Measurements from ENCODE around the gene PPP6R3. TPM values are rescaled to one million over a fixed set of nuclear protein-coding genes. Genes with fewer than 3 reads are reported as not detected.
"Not testable (repeated sequence)": the region's sequence is repeated elsewhere in the genome, so short reads cannot be mapped to it uniquely, and the experiment has no call there.

Gene PPP6R3
- total and polyA plus RNA-seq, 8 donors = 84.6 to 130 (median 109) TPM

DNA sequence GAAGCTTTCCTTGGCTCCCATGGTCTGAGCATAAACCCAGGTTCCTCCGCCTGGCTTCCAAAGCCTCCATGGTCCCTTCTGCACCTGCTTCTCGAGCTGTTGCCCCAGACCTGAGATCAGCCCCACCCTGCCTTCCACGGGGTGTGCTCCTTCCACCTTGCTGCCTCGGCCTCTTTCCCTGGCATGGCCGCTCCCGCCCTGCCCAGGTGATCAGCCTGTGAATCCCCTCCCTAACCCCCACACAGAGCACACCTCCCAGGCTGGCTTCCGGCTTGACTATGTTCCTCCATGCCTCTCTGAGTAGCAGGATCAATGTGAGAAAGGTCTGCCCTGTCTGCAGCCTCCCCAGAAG, 2.7 kb upstream of the PPP6R3 start:
- TF ChIP-seq, protein P1, sequence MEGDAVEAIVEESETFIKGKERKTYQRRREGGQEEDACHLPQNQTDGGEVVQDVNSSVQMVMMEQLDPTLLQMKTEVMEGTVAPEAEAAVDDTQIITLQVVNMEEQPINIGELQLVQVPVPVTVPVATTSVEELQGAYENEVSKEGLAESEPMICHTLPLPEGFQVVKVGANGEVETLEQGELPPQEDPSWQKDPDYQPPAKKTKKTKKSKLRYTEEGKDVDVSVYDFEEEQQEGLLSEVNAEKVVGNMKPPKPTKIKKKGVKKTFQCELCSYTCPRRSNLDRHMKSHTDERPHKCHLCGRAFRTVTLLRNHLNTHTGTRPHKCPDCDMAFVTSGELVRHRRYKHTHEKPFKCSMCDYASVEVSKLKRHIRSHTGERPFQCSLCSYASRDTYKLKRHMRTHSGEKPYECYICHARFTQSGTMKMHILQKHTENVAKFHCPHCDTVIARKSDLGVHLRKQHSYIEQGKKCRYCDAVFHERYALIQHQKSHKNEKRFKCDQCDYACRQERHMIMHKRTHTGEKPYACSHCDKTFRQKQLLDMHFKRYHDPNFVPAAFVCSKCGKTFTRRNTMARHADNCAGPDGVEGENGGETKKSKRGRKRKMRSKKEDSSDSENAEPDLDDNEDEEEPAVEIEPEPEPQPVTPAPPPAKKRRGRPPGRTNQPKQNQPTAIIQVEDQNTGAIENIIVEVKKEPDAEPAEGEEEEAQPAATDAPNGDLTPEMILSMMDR (IDR thresholded peaks at IDR 0.05) = no peak
- H3K4me1 ChIP-seq = peaks cover 1 to 18% of the 10 kb centered on the region in 2 donors
- no peak for DNase-seq
- ATAC-seq = no peak
- no peaks in the 10 kb centered on the region for H3K36me3 ChIP-seq
- intact Hi-C loops (cut with DNase I) = no loop called here
- no peak overlapping the region for H3K4me3 ChIP-seq
- no peak overlapping the region for H3K27ac ChIP-seq
- H3K27me3 ChIP-seq = no peaks in the 10 kb centered on the region
- no peaks in the 10 kb centered on the region for H3K9me3 ChIP-seq

DNA sequence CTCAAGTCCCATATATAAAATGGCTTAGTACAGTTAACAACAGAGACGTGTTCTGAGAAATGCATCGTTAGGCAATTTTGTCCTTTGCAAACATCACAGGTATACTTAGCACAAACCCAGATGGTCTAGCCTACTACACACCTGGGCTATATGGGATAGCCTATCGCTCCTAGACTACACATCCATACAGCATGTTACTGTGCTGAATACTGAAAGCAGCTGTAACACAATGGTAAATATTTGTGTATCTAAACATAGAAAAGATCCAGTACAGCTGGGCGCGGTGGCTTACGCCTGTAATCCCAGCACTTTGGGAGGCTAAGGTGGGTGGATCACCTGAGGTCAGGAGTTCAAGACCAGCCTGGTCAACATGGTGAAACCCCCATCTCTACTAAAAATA, 2.2 kb upstream of the PPP6R3 start:
- ATAC-seq; H3K36me3 ChIP-seq; H3K27me3 ChIP-seq; intact Hi-C loops (cut with DNase I); DNase-seq; H3K4me3 ChIP-seq; H3K9me3 ChIP-seq; H3K27ac ChIP-seq: not testable (repeated sequence)
- H3K4me1 ChIP-seq = peaks cover 5 to 22% of the 10 kb centered on the region in 2 donors

DNA sequence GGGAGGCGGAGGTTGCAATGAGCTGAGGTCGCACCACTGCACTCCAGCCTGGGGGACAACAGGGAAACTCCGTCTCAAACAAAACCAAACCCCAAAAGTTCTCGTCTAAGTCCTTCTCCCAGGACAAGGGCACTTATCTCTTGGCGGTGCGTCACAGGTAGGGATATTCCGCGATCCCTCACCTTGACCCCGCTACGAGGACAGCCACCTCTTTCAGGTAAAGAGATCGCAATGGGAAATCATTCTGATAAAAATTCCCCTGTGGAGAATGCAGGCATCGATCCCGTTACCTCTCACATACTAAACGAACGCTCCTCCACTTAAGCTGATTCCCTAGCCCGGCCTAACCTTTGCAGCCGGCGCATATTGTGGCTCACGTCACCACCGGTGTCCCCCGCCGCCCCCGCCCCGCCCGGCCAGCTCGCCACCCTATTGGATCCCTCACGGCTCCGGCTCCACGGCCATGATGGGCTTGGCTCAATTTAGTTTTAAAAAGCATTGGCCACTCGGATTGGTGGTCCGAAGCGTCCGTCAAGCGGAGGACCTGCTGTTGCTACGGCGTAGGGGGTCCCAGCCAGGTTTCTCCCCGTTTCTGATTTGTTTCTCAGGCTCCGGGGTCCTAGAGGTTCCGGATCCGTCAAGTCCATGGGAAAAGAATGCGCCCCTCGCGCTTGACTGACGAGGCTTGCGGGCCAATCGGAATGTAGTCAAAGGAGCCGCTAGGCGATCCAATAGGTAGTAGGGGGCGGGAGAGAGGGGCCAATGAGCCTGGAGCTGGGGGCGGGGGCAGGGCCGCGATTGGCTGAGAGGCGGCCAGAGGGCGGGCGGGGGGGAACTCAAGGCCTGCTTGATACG, 439 bp upstream of the PPP6R3 start:
- ATAC-seq = peak; percentile 94
- Histone ChIP-seq H3K27me3 (no peaks in the 10 kb centered on the region), H3K4me3 (peak overlapping the region; percentile 66 to 91), H3K27ac (peak overlapping the region; percentile 94 to 95), H3K36me3 (no peaks in the 10 kb centered on the region), H3K4me1 (peaks cover 13 to 40% of the 10 kb centered on the region in 2 donors), H3K9me3 (no peaks in the 10 kb centered on the region)
- DNase-seq = peak; percentile 95 to 100 (median 98)
- intact Hi-C loops (cut with DNase I) = no loop called here
- TF ChIP-seq, protein P1 (IDR thresholded peaks at IDR 0.05) = peak in 1 of 2 donors; percentile 1

DNA sequence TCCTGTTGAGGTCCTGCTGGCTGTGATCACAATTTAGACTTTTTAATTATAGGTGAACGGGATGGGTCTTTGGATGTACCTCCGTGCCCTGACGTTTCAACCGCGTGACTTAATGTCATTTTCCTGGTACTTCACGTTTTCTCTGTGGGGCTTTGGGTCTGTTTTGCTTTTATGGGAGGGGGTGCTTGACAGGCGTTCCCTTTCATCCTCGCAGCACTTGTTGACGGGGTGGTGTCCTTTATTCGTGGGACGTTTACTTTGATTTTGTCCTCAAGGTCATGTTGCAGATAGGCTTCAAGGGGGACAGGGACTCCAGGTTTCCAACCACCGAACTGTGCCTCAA, 994 bp downstream of the PPP6R3 start:
- intact Hi-C loops (cut with DNase I) = no loop called here
- DNase-seq (no peak), ATAC-seq (no peak)
- Histone ChIP-seq H3K4me1 (peaks cover 19 to 54% of the 10 kb centered on the region in 2 donors), H3K36me3 (no peaks in the 10 kb centered on the region), H3K9me3 (no peaks in the 10 kb centered on the region), H3K27ac (peak overlapping the region in 1 of 2 donors; percentile 94), H3K4me3 (peak overlapping the region; percentile 66 to 91), H3K27me3 (no peaks in the 10 kb centered on the region)
- TF ChIP-seq, protein P1 (IDR thresholded peaks at IDR 0.05) = no peak

DNA sequence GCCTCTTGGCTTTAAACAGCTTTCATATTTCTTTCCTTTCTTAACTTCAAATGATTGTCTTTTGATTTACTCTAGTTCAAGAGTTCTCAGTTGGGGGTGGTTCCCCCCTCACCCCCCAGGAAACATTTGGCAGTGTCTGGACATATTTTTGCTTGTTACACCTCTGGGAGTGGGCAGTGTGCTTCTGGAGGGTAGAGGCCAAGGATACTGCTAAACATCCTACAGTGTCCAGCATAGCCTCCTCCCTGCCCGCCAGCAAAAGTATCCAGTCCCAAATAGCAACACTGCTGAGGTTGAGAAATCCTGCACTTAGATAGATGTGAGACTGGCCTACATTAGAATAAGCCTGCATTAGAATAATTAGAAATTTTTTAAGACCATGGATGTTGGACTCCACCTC, 3.2 kb downstream of the PPP6R3 start:
- Histone ChIP-seq H3K9me3 (no peaks in the 10 kb centered on the region), H3K27ac (no peak overlapping the region), H3K4me1 (peaks cover 19 to 75% of the 10 kb centered on the region in 2 donors), H3K27me3 (no peaks in the 10 kb centered on the region), H3K36me3 (no peaks in the 10 kb centered on the region), H3K4me3 (no peak overlapping the region)
- DNase-seq = no peak
- no peak for ATAC-seq
- intact Hi-C loops (cut with DNase I) = no loop called here
- TF ChIP-seq, protein P1 (IDR thresholded peaks at IDR 0.05) = no peak
